Stromal cell of bone marrow (primary cell): ENCODE measurements around the gene HID1.

Experiments used
- DNase-seq: peaks from one replicate; pipeline ENCODE4 v3.0.0-alpha.2; 2012; ENCODE audit warnings: low read depth

The HID1 gene

DNA sequence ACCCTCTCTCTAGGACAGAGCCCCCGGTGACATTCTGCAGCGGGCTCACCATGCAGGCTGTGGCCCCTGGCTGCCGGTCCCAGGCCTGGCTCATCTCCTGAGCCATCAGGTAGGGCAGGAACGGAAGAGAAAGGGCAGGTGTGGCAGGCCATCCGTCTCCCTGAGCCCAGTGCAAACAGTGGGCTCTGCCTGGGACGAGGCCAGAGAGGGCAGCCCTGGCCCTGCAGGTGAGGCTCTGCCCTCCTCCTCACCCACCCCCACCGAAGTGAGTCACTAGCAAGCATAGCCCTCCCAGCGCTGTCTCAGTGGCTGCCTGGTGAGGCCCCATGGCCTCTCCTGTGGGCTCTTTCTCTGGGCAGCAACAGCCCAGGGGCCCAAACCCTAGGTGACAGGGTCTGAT lies 22.4 kb downstream of the HID1 start:
- DNase-seq, result no peak

DNA sequence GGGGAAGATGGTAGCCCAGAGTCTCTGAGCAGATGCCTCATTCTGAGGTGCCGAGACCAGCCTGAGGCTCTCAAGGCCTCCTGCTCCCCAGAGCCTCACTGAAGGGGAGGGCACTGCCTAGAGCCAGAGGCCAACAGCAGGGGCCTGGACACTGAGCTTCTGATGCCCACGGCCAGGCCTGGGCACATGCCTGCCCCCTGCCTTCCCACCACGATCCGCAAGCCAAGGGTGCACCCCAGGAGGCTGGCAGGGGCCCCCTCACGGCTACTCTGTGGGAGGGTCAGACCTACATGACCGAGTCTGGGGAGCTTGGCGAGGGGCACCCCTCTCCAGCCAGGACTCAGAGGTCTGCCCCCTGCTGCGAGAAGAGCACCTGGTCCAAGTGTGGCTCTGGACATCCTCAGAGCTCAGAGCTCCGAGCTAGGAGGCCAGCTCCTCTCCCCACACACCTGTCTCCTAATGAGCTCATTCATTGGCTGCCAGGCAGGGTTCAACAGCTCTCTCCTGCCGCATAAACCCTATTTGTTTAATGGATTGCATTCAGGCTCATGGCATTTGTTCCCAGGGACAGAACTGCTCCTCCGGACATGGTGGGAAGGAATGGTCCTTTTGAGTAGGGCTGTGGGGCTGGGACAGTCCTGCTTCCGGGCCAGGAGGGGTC lies 23.0 kb downstream of the HID1 start:
- DNase-seq, result no peak

- DNase-seq, result no peak
Observed at GRCh38 chr17:74947041-74947754, 25.4 kb downstream of the HID1 start.

DNA sequence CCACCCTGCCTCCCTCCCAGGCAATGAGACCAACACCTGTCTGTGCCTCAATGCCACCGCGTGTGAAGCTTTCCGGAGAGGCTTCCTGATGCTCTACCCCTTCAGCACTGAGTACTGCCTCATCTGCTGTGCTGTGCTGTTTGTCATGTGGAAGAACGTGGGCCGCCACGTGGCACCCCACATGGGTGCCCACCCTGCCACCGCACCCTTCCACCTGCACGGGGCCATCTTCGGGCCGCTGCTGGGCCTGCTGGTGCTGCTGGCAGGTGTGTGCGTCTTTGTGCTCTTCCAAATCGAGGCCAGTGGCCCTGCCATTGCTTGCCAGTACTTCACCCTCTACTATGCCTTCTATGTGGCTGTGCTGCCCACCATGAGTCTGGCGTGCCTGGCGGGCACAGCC lies 25.9 kb downstream of the HID1 start:
- DNase-seq, result no peak

DNA sequence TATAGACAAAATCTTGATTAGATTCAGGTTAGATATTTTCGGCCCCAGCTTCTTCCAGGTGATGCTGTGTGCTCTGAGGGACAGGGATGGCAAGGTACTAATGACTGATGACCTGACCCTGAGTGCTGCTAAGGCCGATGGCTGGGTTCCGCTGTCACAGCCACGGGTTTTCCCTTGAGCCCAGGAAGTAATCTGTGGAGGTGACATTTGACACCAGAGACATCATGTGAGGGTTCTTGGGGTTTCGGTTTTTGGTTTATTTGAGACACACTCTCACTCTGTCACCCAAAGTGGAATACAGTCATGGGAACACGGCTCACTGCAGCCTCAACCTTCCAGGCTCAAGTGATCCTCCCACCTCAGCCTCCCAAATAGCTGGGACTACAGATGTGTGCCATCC lies 27.0 kb downstream of the HID1 start:
- no peak for DNase-seq

DNA sequence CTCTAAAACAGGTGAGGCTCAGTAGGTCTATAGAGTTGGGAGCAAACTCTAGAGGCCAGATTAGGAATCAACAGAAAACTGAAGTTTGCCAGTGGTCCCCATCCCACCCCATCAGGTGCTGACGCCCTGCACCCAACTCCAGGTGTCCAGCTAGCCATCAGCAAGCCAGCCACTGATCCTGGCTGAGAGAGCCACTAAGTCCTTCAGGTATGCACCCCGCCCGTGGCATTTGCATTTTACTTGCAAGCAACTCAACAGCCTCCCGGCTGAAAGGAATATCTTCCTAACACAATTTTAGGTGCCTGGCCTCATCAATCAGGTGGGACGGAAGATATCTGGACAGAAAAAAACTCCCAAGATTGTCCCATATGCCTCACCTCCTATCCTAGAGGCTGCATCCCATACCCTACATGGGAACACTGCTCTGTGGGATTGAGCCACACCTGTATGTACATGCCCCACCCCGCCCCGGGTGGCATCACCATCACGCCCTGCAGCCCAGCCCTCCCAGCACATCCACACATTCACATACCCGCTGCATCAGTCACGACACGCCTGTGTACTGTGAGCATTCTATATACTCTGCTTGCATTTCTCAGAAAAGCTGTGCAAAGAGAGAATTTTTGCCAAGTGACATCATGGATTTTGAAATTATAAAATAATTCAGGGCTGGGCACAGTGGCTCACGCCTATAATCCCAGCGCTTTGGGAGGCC lies 28.6 kb downstream of the HID1 start:
- no peak for DNase-seq

GRCh38 chr17:74941128-74941725 lies 31.3 kb downstream of the HID1 start:
- no peak for DNase-seq

GRCh38 chr17:74939534-74939933 lies 33.0 kb downstream of the HID1 start:
- DNase-seq, result no peak

DNA sequence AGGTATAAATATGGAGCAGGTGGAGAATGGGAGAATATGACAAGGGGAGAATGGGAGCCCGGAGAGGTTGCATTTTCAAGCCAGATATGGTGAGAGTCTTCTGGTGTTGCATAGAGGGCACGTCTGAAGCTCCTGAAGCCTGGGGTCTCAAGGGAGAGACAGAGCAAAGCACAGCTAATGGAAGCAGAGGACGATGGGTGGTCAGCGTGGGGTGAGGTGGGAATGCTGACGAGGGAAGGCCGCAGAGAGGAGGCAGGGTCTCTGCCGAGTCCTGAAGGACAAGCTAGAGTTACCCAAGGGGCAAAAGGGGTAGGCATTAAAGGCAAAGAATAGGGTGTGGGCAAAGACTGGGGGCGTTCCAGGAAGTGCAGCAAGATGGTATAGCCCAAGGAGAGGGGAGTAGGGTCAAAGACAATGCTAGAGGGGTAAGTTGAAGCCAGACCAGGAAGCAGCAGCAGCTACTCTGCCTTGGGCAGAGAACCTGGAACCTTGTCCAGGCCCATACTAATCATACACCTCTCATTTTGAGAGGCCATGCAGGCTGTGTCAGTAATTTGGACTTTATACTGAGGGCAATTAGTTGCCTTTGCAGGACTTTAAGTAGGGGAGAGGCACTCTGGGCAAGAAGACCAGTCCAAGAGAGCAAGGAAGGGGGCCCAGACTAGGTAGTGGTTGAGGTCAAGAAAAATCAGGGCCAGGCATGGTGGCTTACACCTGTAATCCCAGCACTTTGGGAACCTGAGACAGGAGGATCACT lies 34.2 kb downstream of the HID1 start:
- no peak for DNase-seq

GRCh38 chr17:74937064-74938051 lies 35.2 kb downstream of the HID1 start:
- no peak for DNase-seq

DNA sequence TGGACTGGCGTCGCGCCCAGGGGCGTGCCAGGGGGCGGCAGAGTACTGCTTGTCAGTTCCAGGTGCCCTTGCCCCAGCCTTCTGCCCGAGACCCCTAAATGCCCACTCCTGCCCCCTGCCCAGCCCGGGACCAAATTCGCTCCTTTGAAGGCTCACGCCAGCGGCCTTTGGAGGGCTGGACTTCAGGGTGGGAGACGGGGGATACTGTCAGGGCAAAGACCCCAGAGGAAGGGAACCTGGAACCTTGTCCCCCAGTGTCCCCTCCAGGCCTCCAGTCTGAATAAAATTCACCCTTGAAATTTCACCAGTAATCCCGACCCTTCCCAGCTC lies 36.1 kb downstream of the HID1 start:
- DNase-seq, result no peak

- no peak for DNase-seq
Observed at GRCh38 chr17:74935585-74936469, 36.7 kb downstream of the HID1 start, which contains the start of gene OTOP3. TSS of gene OTOP3 (plus strand) at chr17:74935898. CDS start at chr17:74935922, 24 bp downstream.

DNA sequence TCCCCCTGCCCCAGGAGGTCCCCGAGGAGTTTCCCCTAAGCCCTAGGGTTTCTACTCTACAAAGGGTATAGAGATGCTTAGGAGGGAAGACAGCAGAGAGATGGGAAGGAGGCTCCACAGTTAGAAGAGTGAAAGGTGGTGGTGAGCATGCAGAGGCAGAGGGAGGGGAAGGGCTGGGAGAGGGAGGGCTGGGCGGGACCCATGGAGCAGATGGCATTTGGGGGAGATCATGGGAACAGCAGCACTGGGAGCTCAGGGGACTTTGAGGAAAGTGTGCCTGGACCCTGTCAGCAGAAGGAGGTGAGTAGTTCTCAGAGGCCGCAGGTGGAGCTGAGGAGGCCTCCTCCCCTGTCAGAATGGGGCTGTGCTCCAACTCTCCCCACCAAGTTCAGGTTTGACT lies 37.5 kb downstream of the HID1 start:
- no peak for DNase-seq

- no peak for DNase-seq
Observed at GRCh38 chr17:74930535-74931036, 42.0 kb downstream of the HID1 start.

DNA sequence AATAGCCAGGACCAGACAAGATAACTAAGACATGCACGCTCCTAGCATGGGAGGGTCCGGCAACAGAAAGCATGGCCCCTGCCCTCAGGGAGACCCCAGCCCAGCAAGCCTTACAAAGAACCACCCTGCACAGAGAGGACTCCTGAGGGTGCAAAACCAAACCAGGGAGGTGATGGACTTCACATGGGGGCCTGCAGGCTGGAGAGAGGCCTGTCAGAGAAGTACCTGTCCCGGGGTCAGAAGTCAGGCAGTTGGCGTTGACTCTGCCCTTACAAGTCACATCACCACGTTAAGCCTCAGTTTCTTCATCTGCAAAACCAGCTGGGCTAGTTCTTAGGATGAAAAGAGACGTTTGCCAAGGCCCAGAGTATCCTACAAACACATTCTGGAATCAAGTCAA lies 43.8 kb downstream of the HID1 start:
- no peak for DNase-seq

DNA sequence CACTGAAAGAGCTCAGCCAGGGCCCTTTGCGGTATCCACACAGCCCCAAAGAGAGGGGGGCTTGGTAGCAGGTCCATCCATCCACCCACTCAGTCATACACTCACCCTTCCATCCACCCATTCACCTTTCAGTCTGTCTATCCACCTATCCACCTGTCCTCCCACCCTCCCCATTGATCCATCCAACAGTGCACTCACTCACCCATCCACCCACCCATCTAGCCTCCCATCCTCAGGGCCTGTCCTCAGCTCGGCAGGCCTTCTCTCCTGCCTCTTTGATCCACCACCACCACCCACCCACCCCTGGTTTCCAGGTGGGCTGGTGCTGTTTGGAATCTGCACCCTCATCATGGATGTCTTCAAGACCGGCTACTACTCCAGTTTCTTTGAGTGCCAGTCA lies 47.3 kb downstream of the HID1 start:
- no peak for DNase-seq

DNA sequence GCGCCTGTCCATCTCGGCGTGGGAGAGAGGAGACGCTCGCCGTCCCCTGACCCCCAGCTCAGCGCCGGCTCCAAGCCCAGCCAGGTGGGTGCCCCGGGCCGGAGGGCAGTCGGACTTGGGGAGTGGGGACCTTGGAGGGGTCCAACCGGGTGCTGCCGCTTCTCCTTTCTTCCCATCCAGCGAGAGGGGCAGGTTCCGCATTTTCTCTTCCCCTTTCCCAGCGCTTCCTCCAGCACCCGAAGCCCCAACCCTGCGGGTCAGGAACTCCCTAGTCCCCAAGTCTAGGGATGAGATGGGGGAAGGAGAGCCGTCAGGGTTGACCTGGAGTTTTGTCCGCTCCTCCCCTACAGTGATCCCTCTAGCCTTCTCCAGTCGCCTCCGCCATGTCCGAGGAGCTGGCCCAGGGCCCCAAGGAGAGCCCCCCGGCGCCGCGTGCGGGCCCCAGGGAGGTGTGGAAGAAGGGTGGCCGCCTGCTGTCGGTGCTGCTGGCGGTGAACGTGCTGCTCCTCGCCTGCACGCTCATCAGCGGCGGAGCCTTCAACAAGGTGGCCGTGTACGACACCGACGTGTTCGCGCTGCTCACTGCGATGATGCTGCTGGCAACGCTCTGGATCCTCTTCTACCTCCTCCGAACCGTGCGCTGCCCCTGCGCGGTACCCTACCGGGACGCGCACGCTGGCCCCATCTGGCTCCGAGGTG lies 48.2 kb downstream of the HID1 start, which contains the start of gene OTOP2:
OTOP2 (plus strand) TSS at position 24 of the 699 bp plus-strand sequence; CDS start at position 384, 360 bp downstream.
- DNase-seq, result no peak

DNA sequence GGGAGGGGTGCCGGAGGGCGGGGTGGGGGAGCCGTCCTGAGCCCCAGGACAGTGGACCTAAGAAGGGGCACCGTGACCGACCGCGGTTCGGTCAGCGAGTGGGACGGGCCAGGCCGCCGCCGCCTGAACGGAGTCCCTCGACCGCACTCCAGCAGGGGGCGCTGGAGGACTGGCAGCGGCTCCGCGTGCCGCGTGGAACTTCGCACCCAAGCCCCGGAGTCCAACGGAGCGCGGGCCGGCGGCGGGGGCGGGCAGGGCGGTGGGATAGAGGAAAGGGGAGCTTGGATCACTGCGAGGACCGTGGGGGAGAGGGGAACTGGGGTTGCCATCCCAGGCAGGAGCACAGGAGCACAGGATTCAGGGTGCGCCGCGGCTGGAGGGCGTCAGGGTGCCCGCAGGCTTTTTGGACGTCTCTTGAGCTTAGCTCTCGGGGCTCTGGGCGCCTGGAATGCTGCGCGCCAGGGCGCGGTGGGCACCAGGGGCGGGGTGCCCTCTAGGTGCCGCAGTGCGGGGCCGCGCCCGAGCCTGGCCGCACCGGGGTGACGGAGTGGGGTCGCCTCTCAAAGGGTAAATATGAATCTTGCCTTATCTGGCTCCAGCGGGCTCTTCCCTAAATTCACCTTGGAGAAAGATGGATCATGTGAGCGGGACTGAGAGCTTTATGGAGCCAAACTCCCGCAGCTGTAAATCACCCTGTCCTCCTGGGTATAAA lies 48.9 kb downstream of the HID1 start:
- no peak for DNase-seq
